Activated CD4-positive, alpha-beta T cell treated with anti-CD3 and anti-CD28 coated beads, Interleukin-2, amount 10 ng/mL, durations not matched to agents 7 days and 5 days (primary cell): ENCODE measurements around the gene YPEL3. TPM values are rescaled to one million over a fixed set of nuclear protein-coding genes. Genes with fewer than 3 reads are reported as not detected.

Experiments
- CTCF ChIA-PET: fragments of 350-600 bp; sonication (Branson Sonifier 250); formaldehyde crosslinking; loops from one replicate; lab custom pipeline; 2021; ENCODE audit warnings: antibody characterized with exemption; lab: Charles Lee
- POLR2A ChIA-PET: fragments of 350-600 bp; sonication (Branson Sonifier 250); formaldehyde crosslinking; loops from one replicate; lab custom pipeline; 2021; ENCODE audit warnings: antibody characterized with exemption; lab: Charles Lee
- DNase-seq: peaks from one replicate; pipeline ENCODE4 v3.0.0-alpha.2; 2020
- H3K27ac Mint-ChIP-seq: one replicate; pipeline ENCODE4 v1.8.0; 2021; ENCODE audit warnings: mild to moderate bottlenecking, moderate library complexity, mixed read lengths
- H3K27me3 Mint-ChIP-seq: one replicate; pipeline ENCODE4 v1.8.0; 2021; ENCODE audit warnings: mixed read lengths
- H3K36me3 Mint-ChIP-seq: one replicate; pipeline ENCODE4 v1.8.0; 2021; ENCODE audit warnings: low read depth, mixed read lengths
- H3K4me1 Mint-ChIP-seq: one replicate; pipeline ENCODE4 v1.8.0; 2021; ENCODE audit warnings: mixed read lengths
- H3K4me3 Mint-ChIP-seq: one replicate; pipeline ENCODE4 v1.8.0; 2021; ENCODE audit warnings: mild to moderate bottlenecking, moderate library complexity, mixed read lengths
- H3K9me3 Mint-ChIP-seq: one replicate; pipeline ENCODE4 v1.8.0; 2021; ENCODE audit warnings: mixed read lengths
- total RNA-seq, 2 experiments: library from RNA; stranded (reverse); gene quantifications; one replicate each; pipeline ENCODE4 v1.2.3, GENCODE V29; 2021

Gene YPEL3
- total RNA-seq, 2 experiments from 2014 or later = 50.7 to 55.4 TPM

- Mint-ChIP-seq H3K9me3 (peaks cover 22% of the 10 kb centered on the region), H3K27me3 (no peaks in the 10 kb centered on the region), H3K27ac (peak overlapping the region; percentile 92), H3K4me3 (peak overlapping the region; percentile 83), H3K36me3 (peaks cover 47% of the 10 kb centered on the region), H3K4me1 (peaks cover 51% of the 10 kb centered on the region)
- CTCF ChIA-PET = interaction anchor here (0.6 to 8.0 kb wide), 5 partner anchors 15 to 334 kb away, joined by 3 to 112 read pairs (median 4); partner anchors contain the start of genes DCTPP1, GDPD3 and PPP4C
- DNase-seq = no peak
- POLR2A ChIA-PET = interaction anchor here (0.6 kb wide), 1 partner anchor 19 kb away, joined by 4 read pairs; no protein-coding TSS in a partner anchor
Observed at GRCh38 chr16:30095166-30096078, 591 bp downstream of the YPEL3 start.

DNA sequence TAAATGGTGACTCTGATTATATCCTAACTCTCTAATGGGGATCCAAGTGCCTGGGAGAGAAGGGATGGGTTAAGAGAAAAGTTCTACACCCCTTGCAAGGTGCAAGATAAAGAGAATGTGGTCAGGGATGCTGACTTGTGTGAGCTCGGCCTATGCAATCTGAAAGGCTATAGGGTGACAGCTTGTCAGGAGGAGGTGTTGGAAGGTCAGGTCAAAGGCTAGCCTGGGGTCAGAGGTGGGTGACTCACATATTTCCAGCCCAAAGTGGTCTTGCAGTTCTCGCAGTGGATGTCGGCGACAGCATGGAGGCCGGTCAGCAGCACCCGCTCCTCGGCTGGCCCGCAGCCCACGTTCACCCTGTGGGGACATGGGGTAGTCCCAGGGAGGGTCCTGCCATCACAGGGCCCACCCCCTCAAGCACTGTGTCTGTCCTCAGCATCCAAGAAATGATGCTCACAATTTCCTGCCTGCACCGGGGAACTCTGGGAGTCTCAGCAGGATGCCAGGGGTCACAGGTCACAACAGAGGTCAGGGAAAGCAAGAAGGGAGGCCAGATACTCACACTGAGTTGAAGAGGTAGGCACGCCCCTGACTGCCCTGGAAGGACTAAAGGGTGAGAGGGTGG is 1.4 kb downstream of the YPEL3 start:
- POLR2A ChIA-PET = no interaction called here
- H3K27ac Mint-ChIP-seq = peak overlapping the region; percentile 92
- H3K4me3 Mint-ChIP-seq = peak overlapping the region; percentile 83
- no peaks in the 10 kb centered on the region for H3K27me3 Mint-ChIP-seq
- peaks cover 21% of the 10 kb centered on the region for H3K9me3 Mint-ChIP-seq
- DNase-seq = no peak
- peaks cover 47% of the 10 kb centered on the region for H3K36me3 Mint-ChIP-seq
- CTCF ChIA-PET = interaction anchor here (0.6 to 8.0 kb wide), 4 partner anchors 16 to 357 kb away, joined by 3 to 112 read pairs (median 25); partner anchors contain the start of genes ALDOA, GDPD3 and PPP4C
- H3K4me1 Mint-ChIP-seq = peaks cover 58% of the 10 kb centered on the region

DNA sequence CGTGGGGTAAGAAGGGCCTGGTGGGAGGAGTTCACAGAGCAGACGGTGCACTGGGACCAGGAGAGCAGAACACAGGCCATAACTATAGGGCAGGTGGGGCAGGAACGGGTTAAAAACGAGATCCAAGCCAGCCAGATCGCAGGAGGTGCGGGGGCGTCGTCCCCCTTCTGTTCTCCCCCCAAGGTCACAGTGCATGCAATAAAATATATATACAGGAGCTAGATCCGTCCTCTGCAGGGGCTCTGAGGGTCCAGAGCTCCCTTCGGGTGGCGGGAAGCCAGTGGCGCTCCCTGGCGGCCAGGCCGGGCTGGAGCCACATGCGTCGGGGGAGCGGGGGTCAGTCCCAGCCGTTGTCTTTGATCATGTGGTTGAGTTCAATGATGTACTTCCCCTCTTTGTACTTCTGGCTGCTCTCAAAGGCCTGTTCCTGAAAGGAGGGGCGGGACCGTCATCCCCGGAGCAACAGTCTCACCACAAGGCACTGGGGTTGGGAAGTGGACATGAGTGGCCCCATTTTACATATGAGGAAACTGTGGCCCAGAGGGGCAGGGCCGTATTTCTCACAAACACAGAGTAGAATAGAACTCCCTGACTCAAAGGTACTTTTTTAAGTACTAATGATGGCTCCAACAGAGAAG is 3.5 kb downstream of the YPEL3 start:
- peak; percentile 61 for DNase-seq
- H3K4me1 Mint-ChIP-seq = peaks cover 67% of the 10 kb centered on the region
- peak overlapping the region; percentile 81 for H3K4me3 Mint-ChIP-seq
- ChIA-PET POLR2A (interaction anchor here (1.0 to 2.4 kb wide), 4 partner anchors 16 to 518 kb away, joined by 3 to 7 read pairs (median 4); partner anchors contain the start of genes ALDOA and ZNF689), CTCF (interaction anchor here (0.5 to 8.0 kb wide), 34 partner anchors 10 to 511 kb away, joined by 3 to 112 read pairs (median 6); partner anchors contain the start of genes ALDOA, CORO1A, DCTPP1 and GDPD3)
- peaks cover 8% of the 10 kb centered on the region for H3K9me3 Mint-ChIP-seq
- H3K27me3 Mint-ChIP-seq = no peaks in the 10 kb centered on the region
- peaks cover 36% of the 10 kb centered on the region for H3K36me3 Mint-ChIP-seq
- H3K27ac Mint-ChIP-seq = peak overlapping the region; percentile 90

DNA sequence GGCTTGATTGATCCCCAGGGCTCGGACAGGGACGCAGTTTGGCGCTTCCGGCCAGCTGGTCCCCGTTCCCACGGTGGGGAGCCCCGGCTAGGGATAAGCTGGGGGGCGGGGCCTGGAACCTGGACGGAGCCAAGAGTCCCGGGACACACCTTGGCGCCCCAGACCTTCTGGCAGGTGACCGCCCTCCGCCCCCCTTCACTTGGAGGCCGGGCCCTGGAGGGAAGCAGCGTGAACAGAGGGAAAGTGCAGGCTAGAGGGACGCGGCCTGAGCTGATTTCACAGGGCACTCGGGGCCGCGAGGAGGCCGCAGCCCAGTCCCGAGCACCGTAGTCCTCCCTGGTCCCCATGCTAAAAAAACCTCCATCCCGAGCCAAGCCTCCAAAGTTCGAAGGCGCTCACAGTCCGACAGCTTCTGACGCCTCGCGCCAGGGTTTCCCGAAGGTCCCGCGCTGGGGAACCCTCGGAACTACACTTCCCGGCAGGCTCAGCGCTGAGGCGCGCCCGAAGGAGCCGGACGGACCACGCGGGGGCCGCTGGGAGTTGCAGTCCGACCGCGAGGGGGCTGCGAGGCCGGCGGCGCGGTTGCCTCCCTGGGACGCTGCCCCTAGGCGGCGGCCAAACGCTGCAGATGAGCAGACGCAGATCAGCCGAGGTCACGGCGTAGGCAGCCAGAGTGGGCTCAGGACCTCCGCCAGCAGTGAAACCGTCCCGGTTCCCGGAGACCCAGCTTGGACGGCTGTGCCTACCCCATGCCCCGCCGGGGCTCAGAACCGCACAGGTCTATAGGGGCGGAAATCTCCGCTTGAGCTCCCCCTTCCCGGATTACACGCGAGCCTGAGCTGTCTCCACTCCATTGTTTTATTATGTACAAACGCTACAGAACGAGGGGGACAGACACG is 4.3 kb downstream of the YPEL3 start, which contains the start of gene TBX6:
TSS of gene TBX6 (minus strand) at position 451 of the 899 bp plus-strand sequence. CDS start 731 bp downstream, outside the sequence.
- Mint-ChIP-seq H3K36me3 (peaks cover 35% of the 10 kb centered on the region), H3K4me3 (peak within 1 kb of the TSS; percentile 81), H3K9me3 (peaks cover under 1% of the 10 kb centered on the region), H3K27ac (peak within 1 kb of the TSS; percentile 90), H3K4me1 (peaks cover 65% of the 10 kb centered on the region), H3K27me3 (no peaks in the 10 kb centered on the region)
- ChIA-PET POLR2A (interaction anchor here (1.0 to 2.4 kb wide), 4 partner anchors 15 to 519 kb away, joined by 3 to 7 read pairs (median 4); partner anchors contain the start of genes ALDOA and ZNF689), CTCF (interaction anchor here (0.5 to 8.0 kb wide), 42 partner anchors 11 to 545 kb away, joined by 3 to 112 read pairs (median 4); partner anchors contain the start of genes ALDOA, CORO1A, DCTPP1 and GDPD3)
- DNase-seq = peak; percentile 93

GRCh38 chr16:30090610-30091331 is 5.2 kb downstream of the YPEL3 start:
- POLR2A ChIA-PET = interaction anchor here (1.0 to 2.4 kb wide), 3 partner anchors 25 to 95 kb away, joined by 3 to 7 read pairs (median 5); partner anchors contain the start of gene ALDOA
- peaks cover 60% of the 10 kb centered on the region for H3K4me1 Mint-ChIP-seq

GRCh38 chr16:30088832-30089624 is 7.0 kb downstream of the YPEL3 start:
- CTCF ChIA-PET = interaction anchor here (0.6 to 8.0 kb wide), 2 partner anchors 11 to 554 kb away, joined by 5 to 112 read pairs; partner anchors contain the start of gene PPP4C
- Mint-ChIP-seq H3K9me3 (no peaks in the 10 kb centered on the region), H3K27ac (peak overlapping the region; percentile 80)

More at GRCh38 chr16:30090610-30091331, 5.2 kb downstream of the YPEL3 start:
- CTCF ChIA-PET = interaction anchor here (0.9 to 8.0 kb wide), 16 partner anchors 12 to 524 kb away, joined by 3 to 112 read pairs (median 7); partner anchors contain the start of genes ALDOA, CORO1A, DCTPP1 and GDPD3
- Mint-ChIP-seq H3K4me3 (peak overlapping the region; percentile 40), H3K27me3 (no peaks in the 10 kb centered on the region), H3K36me3 (peaks cover 30% of the 10 kb centered on the region), H3K9me3 (no peaks in the 10 kb centered on the region), H3K27ac (peak overlapping the region; percentile 80)
- DNase-seq = no peak

DNA sequence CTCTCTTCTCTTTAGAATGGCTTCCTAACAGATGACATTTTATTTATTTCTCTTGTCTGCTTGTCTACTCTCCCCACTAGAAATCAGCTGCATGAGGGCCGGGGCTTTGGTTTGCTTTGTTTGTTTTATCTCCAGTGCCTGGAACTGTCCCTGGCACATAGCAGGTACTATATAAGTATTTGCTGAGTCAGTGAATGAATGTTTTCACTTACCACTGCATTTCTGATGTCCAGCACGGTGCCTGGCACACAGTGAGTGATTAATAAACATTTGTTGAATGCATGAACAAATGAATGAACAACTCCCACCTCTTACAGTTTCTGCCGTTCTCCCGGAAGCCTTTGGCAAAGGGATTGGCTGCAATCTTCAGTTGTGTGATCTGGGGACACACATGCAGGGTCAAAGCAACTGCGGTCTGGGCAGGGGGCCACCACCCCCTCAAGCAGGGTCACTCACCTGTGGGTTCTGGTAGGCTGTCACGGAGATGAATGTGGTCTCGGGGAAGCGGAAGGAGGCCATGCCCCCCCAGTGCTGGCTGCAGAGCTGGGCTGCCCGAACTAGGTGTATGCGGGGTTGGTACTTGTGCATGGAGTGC is 7.7 kb downstream of the YPEL3 start:
- H3K27ac Mint-ChIP-seq = peak overlapping the region; percentile 7
- H3K36me3 Mint-ChIP-seq = peaks cover 23% of the 10 kb centered on the region
- DNase-seq = no peak
- POLR2A ChIA-PET = no interaction called here
- H3K4me1 Mint-ChIP-seq = peaks cover 46% of the 10 kb centered on the region
- CTCF ChIA-PET = interaction anchor here (8.0 kb wide), 1 partner anchor 10 kb away, joined by 112 read pairs; the partner anchor contains the start of gene PPP4C
- no peaks in the 10 kb centered on the region for H3K9me3 Mint-ChIP-seq
- no peaks in the 10 kb centered on the region for H3K27me3 Mint-ChIP-seq
- H3K4me3 Mint-ChIP-seq = no peak overlapping the region

More at GRCh38 chr16:30088832-30089624, 7.0 kb downstream of the YPEL3 start:
- POLR2A ChIA-PET = no interaction called here
- no peak for DNase-seq
- no peak overlapping the region for H3K4me3 Mint-ChIP-seq
- H3K4me1 Mint-ChIP-seq = peaks cover 49% of the 10 kb centered on the region
- H3K36me3 Mint-ChIP-seq = peaks cover 20% of the 10 kb centered on the region
- no peaks in the 10 kb centered on the region for H3K27me3 Mint-ChIP-seq

- CTCF ChIA-PET = interaction anchor here (0.6 to 8.0 kb wide), 4 partner anchors 9 to 535 kb away, joined by 3 to 112 read pairs (median 4); partner anchors contain the start of gene PPP4C
- Mint-ChIP-seq H3K36me3 (peaks cover 30% of the 10 kb centered on the region), H3K9me3 (no peaks in the 10 kb centered on the region), H3K27ac (peak overlapping the region; percentile 74), H3K4me3 (no peak overlapping the region), H3K4me1 (peaks cover 40% of the 10 kb centered on the region), H3K27me3 (no peaks in the 10 kb centered on the region)
- POLR2A ChIA-PET = no interaction called here
- DNase-seq = no peak
Observed at GRCh38 chr16:30087181-30087898, 8.7 kb downstream of the YPEL3 start.
